Measurements from ENCODE around the gene BARX1.

DNA sequence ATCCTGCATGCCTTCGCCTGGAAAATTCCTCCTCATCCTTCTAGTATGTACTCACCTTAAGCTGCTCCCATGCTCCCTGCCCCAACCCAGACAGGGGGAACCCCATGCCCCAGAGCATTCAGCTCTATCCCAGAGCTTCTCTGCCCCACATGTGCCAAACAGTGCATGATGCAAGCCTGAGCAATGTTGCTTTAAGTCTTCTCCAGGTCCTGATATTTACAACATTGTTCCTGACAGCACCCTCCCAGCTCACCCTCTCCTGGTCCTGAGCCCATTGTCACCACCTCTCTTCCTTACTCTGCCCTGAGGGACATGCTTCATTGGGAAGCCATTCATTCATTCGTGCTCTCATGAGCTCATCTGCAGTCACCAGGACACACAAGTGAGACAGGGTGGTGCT is 23.4 kb upstream of the BARX1 start:
- TF ChIP-seq SUZ12 (IDR thresholded peaks at IDR 0.05) (no peak), FOXK2 (IDR thresholded peaks at IDR 0.05) (no peak), SP1 (IDR thresholded peaks at IDR 0.05) (no peak), ZNF384 (IDR thresholded peaks at IDR 0.05) (no peak), BHLHE40 (IDR thresholded peaks at IDR 0.05; ENCODE audit: borderline replicate concordance) (no peak), FOXM1 (IDR thresholded peaks at IDR 0.05; ENCODE audit: borderline replicate concordance) (no peak), FOXA1 (IDR thresholded peaks at IDR 0.05) (no peak), NFRKB (IDR thresholded peaks at IDR 0.05) (no peak), ELF4 (IDR thresholded peaks at IDR 0.05) (no peak)
